Endothelial cell (in vitro differentiated cells): ENCODE results near the gene PLOD3. TPM values are rescaled to one million over a fixed set of nuclear protein-coding genes. Genes with fewer than 3 reads are reported as not detected.
"Not testable (repeated sequence)": the region's sequence is repeated elsewhere in the genome, so short reads cannot be mapped to it uniquely, and the experiment has no call there.

Experiments used
- DNase-seq: peaks from one replicate; pipeline ENCODE4 v3.0.0; 2021; ENCODE audit warnings: low spot score
- H3K27ac Mint-ChIP-seq: one replicate; pipeline ENCODE4 v1.8.0; 2021; ENCODE audit warnings: mixed read lengths, inconsistent platforms; ENCODE audit not compliant: unreplicated experiment
- H3K27me3 Mint-ChIP-seq: one replicate; pipeline ENCODE4 v1.8.0; 2021; ENCODE audit warnings: mild to moderate bottlenecking, moderate library complexity, mixed read lengths, inconsistent platforms; ENCODE audit not compliant: unreplicated experiment
- H3K36me3 Mint-ChIP-seq: one replicate; pipeline ENCODE4 v1.8.0; 2021; ENCODE audit warnings: mild to moderate bottlenecking, low read depth, mixed read lengths, inconsistent platforms; ENCODE audit not compliant: unreplicated experiment
- H3K4me1 Mint-ChIP-seq: one replicate; pipeline ENCODE4 v1.8.0; 2021; ENCODE audit warnings: mild to moderate bottlenecking, mixed read lengths, inconsistent platforms; ENCODE audit not compliant: unreplicated experiment
- H3K4me3 Mint-ChIP-seq: one replicate; pipeline ENCODE4 v1.8.0; 2021; ENCODE audit warnings: mild to moderate bottlenecking, mixed read lengths, inconsistent platforms; ENCODE audit not compliant: unreplicated experiment
- H3K9me3 Mint-ChIP-seq: one replicate; pipeline ENCODE4 v1.8.0; 2021; ENCODE audit warnings: mixed read lengths, inconsistent platforms; ENCODE audit not compliant: unreplicated experiment
- long read RNA-seq: library from polyadenylated mRNA; unstranded; transcript quantifications from one replicate; pipeline ENCODE4 v2.0.0, GENCODE V29; 2020; ENCODE audit not compliant: unreplicated experiment
- total RNA-seq: library from RNA; stranded (reverse); fragmentation: NEBNext Ultra II Directional; extraction: Animal tissue kit (Norgen Biotek cat#: 25700); gene quantifications from one replicate; pipeline ENCODE4 v1.2.1, GENCODE V29; 2021; ENCODE audit not compliant: unreplicated experiment
- TF ChIP-seq, protein P1 (sequence below): fragments of 200-600 bp; sonication (generic); IDR thresholded peaks from one replicate; pipeline ENCODE4 v1.5.0; 2021; ENCODE audit warnings: antibody characterized with exemption; ENCODE audit not compliant: unreplicated experiment

The PLOD3 gene, protein sequence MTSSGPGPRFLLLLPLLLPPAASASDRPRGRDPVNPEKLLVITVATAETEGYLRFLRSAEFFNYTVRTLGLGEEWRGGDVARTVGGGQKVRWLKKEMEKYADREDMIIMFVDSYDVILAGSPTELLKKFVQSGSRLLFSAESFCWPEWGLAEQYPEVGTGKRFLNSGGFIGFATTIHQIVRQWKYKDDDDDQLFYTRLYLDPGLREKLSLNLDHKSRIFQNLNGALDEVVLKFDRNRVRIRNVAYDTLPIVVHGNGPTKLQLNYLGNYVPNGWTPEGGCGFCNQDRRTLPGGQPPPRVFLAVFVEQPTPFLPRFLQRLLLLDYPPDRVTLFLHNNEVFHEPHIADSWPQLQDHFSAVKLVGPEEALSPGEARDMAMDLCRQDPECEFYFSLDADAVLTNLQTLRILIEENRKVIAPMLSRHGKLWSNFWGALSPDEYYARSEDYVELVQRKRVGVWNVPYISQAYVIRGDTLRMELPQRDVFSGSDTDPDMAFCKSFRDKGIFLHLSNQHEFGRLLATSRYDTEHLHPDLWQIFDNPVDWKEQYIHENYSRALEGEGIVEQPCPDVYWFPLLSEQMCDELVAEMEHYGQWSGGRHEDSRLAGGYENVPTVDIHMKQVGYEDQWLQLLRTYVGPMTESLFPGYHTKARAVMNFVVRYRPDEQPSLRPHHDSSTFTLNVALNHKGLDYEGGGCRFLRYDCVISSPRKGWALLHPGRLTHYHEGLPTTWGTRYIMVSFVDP
- total RNA-seq: 73.0 TPM
- long read RNA-seq, transcript PLOD3-201 (19 exons, 2,920 nt): major isoform, 13 of 20 reads
- long read RNA-seq, partial matches to known transcripts: 5 of 20 reads
- long read RNA-seq, other reads (novel, unspliced or antisense): 2 of 20 reads

DNA sequence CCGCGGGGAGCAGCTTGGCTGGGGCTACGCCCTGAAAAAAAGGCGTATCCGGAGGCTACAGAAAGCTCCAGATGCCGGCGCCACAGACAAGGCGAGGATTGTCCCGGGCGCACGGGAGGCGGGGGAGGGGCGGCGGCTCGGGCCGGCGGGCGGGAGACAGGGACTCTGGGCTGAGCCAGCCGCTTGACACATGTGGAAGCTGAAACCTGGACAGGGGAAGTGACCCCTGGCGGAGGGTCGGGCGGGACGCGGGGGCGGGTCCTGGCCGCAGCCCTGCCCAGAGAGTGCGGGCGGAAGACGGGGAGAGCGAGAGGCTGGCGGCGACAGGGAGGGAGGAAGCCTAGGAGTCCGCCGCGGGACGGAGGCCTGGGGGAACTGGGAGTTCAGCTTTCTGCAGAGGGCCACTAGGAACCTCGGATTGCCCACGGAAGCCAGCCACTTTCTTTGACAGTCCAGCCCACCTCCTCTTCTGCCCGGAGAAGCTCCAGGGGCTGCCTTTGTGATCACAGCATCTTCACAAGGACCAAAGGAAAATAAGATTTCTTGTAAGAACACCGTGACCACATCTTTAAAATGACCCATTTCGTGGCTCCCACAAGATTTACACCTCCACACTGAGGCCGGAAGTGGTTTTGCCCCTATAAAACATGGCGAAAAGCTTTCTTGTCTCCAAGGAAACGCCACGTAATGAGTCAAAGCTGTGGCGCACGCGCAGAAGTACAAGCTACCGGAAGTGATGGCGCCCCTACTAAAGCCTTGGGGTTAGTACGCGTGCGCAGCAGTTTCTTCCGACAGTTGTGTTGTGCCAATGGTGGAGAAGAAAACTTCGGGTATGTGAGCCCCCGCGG, at the start of gene PLOD3, which contains the start of gene ZNHIT1:
PLOD3 (minus strand) TSS at position 194 of the 848 bp plus-strand sequence. CDS start 307 bp downstream, outside the sequence.
ZNHIT1 (plus strand) TSS at position 778 of the 848 bp plus-strand sequence; CDS start at position 809, 31 bp downstream.
- H3K27me3 Mint-ChIP-seq: peaks cover 15% of the 10 kb centered on the region
- peaks cover 18% of the 10 kb centered on the region for H3K4me1 Mint-ChIP-seq
- DNase-seq: peak; percentile 91
- TF ChIP-seq, protein P1, sequence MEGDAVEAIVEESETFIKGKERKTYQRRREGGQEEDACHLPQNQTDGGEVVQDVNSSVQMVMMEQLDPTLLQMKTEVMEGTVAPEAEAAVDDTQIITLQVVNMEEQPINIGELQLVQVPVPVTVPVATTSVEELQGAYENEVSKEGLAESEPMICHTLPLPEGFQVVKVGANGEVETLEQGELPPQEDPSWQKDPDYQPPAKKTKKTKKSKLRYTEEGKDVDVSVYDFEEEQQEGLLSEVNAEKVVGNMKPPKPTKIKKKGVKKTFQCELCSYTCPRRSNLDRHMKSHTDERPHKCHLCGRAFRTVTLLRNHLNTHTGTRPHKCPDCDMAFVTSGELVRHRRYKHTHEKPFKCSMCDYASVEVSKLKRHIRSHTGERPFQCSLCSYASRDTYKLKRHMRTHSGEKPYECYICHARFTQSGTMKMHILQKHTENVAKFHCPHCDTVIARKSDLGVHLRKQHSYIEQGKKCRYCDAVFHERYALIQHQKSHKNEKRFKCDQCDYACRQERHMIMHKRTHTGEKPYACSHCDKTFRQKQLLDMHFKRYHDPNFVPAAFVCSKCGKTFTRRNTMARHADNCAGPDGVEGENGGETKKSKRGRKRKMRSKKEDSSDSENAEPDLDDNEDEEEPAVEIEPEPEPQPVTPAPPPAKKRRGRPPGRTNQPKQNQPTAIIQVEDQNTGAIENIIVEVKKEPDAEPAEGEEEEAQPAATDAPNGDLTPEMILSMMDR: peak; percentile 25
- H3K9me3 Mint-ChIP-seq: no peaks in the 10 kb centered on the region
- no peaks in the 10 kb centered on the region for H3K36me3 Mint-ChIP-seq
- H3K4me3 Mint-ChIP-seq: peak within 1 kb of the TSS; percentile 97
- peak within 1 kb of the TSS; percentile 97 for H3K27ac Mint-ChIP-seq

DNA sequence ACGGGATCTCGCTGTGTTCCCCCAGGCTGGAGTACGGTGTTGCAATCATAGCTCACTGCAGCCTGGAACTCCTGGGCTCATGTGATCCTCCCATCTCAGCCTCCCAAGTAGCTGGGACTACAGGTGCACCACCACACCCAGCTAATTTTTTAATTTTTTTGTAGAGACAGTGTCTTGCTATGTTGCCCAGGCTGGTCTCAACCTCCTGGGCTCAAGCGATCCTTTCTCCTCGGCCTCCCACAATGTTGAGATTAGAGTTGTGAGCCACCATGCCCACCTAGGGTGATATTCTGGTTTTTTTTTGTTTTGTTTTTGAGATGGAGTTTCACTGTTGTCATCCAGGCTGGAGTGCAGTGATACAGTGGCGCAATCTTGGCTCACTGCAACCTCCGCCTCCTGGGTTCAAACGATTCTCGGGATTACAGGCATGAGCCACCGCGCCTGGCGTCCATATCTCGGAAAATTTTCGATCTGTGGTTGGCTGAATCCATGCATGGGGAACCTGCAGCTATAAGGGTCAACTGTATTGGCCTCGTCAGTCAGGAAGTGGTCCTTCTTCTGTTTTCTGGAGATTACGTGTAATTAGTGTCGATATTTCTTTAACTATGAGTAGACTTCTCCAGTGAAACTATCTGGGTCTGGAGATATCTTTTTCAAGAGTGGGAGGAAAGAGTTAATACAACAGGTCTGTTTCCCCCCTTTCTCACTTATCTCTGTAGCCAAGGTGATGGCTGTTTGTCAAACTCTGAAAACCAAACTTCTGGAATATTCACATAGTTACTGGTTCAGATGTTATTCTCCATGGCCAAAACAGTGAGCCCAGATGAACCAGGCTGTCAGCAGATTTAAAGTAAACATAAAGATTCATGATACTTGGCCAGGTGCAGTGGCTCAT, 48.5 kb upstream of the PLOD3 start:
- Mint-ChIP-seq H3K27ac (no peak overlapping the region), H3K4me3 (no peak overlapping the region), H3K36me3 (no peaks in the 10 kb centered on the region), H3K9me3 (no peaks in the 10 kb centered on the region), H3K4me1 (no peaks in the 10 kb centered on the region), H3K27me3 (peaks cover 5% of the 10 kb centered on the region)
- DNase-seq: no peak
- TF ChIP-seq, protein P1: no peak

DNA sequence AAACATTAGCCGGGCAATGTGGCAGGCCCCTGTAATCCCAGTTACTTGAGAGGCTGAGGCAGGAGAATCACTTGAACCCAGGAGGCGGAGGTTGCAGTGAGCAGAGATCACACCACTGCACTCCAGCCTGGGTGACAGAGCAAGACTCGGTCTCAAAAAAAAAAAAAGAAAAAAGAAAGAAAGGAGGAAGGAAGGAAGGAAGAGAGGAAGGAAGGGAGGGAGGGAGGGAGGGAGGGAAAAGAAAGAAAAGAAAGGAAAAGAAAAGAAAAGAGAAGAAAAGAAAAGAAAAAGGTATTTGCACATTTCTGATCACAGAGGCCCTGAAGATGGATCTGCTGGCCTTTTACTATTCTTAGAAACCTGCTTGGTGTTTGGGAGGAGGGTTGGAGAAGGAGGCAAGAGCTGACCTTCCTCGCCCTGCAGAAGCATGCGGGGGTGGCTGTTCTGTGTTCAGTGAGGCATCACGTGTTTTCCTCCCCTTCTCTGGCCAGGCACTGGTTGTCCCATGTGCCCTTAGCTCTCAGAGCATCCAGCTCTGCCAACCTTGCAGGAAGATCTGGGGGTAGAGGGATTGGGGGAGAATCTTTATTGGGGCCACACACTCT, 46.8 kb upstream of the PLOD3 start:
- not testable (repeated sequence) for H3K27me3 Mint-ChIP-seq, H3K4me3 Mint-ChIP-seq, H3K36me3 Mint-ChIP-seq, H3K27ac Mint-ChIP-seq, DNase-seq, H3K9me3 Mint-ChIP-seq, H3K4me1 Mint-ChIP-seq

DNA sequence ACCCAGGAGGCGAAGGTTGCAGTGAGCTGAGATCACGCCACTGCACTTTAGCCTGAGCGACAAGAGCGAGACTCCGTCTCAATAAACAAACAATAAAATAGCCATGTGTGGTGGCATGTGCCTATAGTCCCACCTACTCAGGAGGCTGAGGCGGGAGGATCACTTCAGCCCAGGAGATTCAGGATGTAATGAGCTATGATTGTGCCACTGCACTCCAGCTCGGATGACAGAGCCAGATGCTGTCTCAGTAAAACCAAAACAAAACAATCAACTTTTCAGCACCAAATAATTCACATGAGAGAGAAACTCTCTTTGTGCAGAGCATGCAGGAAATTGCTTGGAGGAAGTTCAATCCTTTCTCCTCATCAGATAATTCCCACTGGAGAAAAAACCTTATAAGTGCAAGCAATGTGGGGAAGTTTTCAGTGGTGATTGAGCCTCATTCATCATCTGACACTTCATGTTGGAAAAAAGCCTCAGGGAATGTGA, 40.9 kb upstream of the PLOD3 start:
- Mint-ChIP-seq H3K36me3 (no peaks in the 10 kb centered on the region), H3K9me3 (no peaks in the 10 kb centered on the region), H3K4me1 (peaks cover 3% of the 10 kb centered on the region), H3K4me3 (no peak overlapping the region), H3K27me3 (peaks cover 2% of the 10 kb centered on the region), H3K27ac (no peak overlapping the region)
- no peak for DNase-seq
- TF ChIP-seq, protein P1: no peak
